ENCODE data around the gene TMEM132C.

GRCh38 chr12:128224226-128224625 is 42.7 kb upstream of the TMEM132C start:
- TF ChIP-seq ZNF384 (IDR thresholded peaks at IDR 0.05) (no peak), SP1 (IDR thresholded peaks at IDR 0.05) (no peak), TARDBP (IDR thresholded peaks at IDR 0.05) (no peak), FOXM1 (IDR thresholded peaks at IDR 0.05; ENCODE audit: borderline replicate concordance) (no peak), ELF4 (IDR thresholded peaks at IDR 0.05) (no peak), FOXK2 (IDR thresholded peaks at IDR 0.05) (no peak), NFRKB (IDR thresholded peaks at IDR 0.05) (no peak), SUZ12 (IDR thresholded peaks at IDR 0.05) (no peak), LEF1 (IDR thresholded peaks at IDR 0.05; ENCODE audit: borderline replicate concordance) (no peak), PKNOX1 (IDR thresholded peaks at IDR 0.05) (no peak), FOXA1 (IDR thresholded peaks at IDR 0.05) (no peak), BHLHE40 (IDR thresholded peaks at IDR 0.05; ENCODE audit: borderline replicate concordance) (no peak), HDGF (IDR thresholded peaks at IDR 0.05; ENCODE audit: borderline replicate concordance) (no peak), CTBP1 (IDR thresholded peaks at IDR 0.05; ENCODE audit: borderline replicate concordance) (no peak)
